ENCODE data around the gene AP1S2. TPM values are rescaled to one million over a fixed set of nuclear protein-coding genes. Genes with fewer than 3 reads are reported as not detected.
A peak's percentile ranks its signal among the peaks of the same experiment; 100 is the strongest.
"Not testable (repeated sequence)": the region's sequence is repeated elsewhere in the genome, so short reads cannot be mapped to it uniquely, and the experiment has no call there.

AP1S2 gene
- total and polyA plus RNA-seq, 10 of the 15 experiments (the other 5 are each of a cell fraction or from before 2014, with no cell fraction given): 25.6 to 105 (median 50.7) TPM

GRCh38 chrX:15834053-15834452, 20.6 kb downstream of the AP1S2 start:
- peak; percentile 38; the same call in 2 of the 3 replicates for ATAC-seq
- H3K27ac ChIP-seq (ENCODE audit: control insufficient read depth, insufficient read depth): no peak overlapping the region
- POLR2A ChIA-PET: no interaction called here
- H3K4me2 ChIP-seq (ENCODE audit: control insufficient read depth, insufficient read depth): no peak overlapping the region
- no peaks in the 10 kb centered on the region for H3K4me1 ChIP-seq (ENCODE audit: control insufficient read depth, insufficient read depth, low read length)
- CTCF ChIA-PET: interaction anchor here (0.7 to 1.2 kb wide), 3 partner anchors 9 to 342 kb away, joined by 3 to 4 read pairs (median 3); no protein-coding TSS in a partner anchor
- no peak overlapping the region for H3K9ac ChIP-seq (ENCODE audit: control insufficient read depth, insufficient read depth, low read length)
- no peak for FAIRE-seq
- RAD21 ChIA-PET (ENCODE audit: unreplicated experiment): interaction anchor here (0.9 to 1.4 kb wide), 2 partner anchors 15 to 17 kb away, joined by 3 to 5 read pairs; no protein-coding TSS in a partner anchor
- BruUV-seq (replicated peaks): no TSS peak
- H2AFZ ChIP-seq (ENCODE audit: control insufficient read depth, low read depth, low read length): no peak overlapping the region
- SMC1A ChIA-PET (ENCODE audit: uncharacterized antibody, unreplicated experiment): interaction anchor here (0.6 to 1.2 kb wide), 2 partner anchors 11 to 44 kb away, joined by 3 read pairs; no protein-coding TSS in a partner anchor
- no peak overlapping the region for H3K4me3 ChIP-seq
- no peaks in the 10 kb centered on the region for H4K20me1 ChIP-seq (ENCODE audit: control insufficient read depth, insufficient read depth)
- no peaks in the 10 kb centered on the region for H3K9me3 ChIP-seq (replicated peaks; ENCODE audit: control insufficient read depth, insufficient read depth, low read length)
- no peaks in the 10 kb centered on the region; a peak in 2 of 4 replicates for H3K36me3 ChIP-seq (ENCODE audit: control insufficient read depth in 2 of 2, insufficient read depth in 2 of 2, low read length in 1 of 2)
- H3K27me3 ChIP-seq (replicated peaks in 1 of 2; ENCODE audit: control insufficient read depth in 2 of 2, insufficient read depth in 2 of 2, low read length in 1 of 2): no peaks in the 10 kb centered on the region
- H3K79me2 ChIP-seq (ENCODE audit: control insufficient read depth, insufficient read depth, low read length): no peaks in the 10 kb centered on the region
- in situ Hi-C loops (cut with MboI): no loop called here
- TF ChIP-seq SPI1 (IDR thresholded peaks at IDR 0.05; ENCODE audit: borderline replicate concordance, insufficient read depth, low read depth, low read length) (peak; percentile 64; the same call in 1 of the 2 replicates), RB1 (IDR thresholded peaks at IDR 0.05; ENCODE audit: borderline replicate concordance) (no peak), ELK1 (IDR thresholded peaks at IDR 0.05; ENCODE audit: low read depth, low read length) (no peak), ATF7 (IDR thresholded peaks at IDR 0.05; ENCODE audit: low read depth) (peak; percentile 61; the same call in 1 of the 2 replicates)
- DNase-seq (ENCODE audit: low read depth, low spot score): no peak
- WGBS (ENCODE audit: insufficient coverage, insufficient replicate concordance, low lambda C conversion rate, missing lambda C conversion rate): 67% methylated on average over 3 of the region's 3 CpGs
- intact Hi-C loops (cut with micrococcal nuclease; ENCODE audit: unreplicated experiment): no loop called here

GRCh38 chrX:15831347-15831746, 23.3 kb downstream of the AP1S2 start:
- in situ Hi-C loops (cut with MboI); H4K20me1 ChIP-seq (ENCODE audit: control insufficient read depth, insufficient read depth); H2AFZ ChIP-seq (ENCODE audit: control insufficient read depth, low read depth, low read length); H3K4me1 ChIP-seq (ENCODE audit: control insufficient read depth, insufficient read depth, low read length); RAD21 ChIA-PET (ENCODE audit: unreplicated experiment); POLR2A ChIA-PET; H3K79me2 ChIP-seq (ENCODE audit: control insufficient read depth, insufficient read depth, low read length); intact Hi-C loops (cut with micrococcal nuclease; ENCODE audit: unreplicated experiment); DNase-seq (ENCODE audit: low read depth, low spot score); H3K36me3 ChIP-seq (ENCODE audit: control insufficient read depth in 2 of 2, insufficient read depth in 2 of 2, low read length in 1 of 2); H3K4me2 ChIP-seq (ENCODE audit: control insufficient read depth, insufficient read depth); H3K27ac ChIP-seq (ENCODE audit: control insufficient read depth, insufficient read depth); SMC1A ChIA-PET (ENCODE audit: uncharacterized antibody, unreplicated experiment); CTCF ChIA-PET; BruUV-seq (replicated peaks); H3K27me3 ChIP-seq (replicated peaks in 1 of 2; ENCODE audit: control insufficient read depth in 2 of 2, insufficient read depth in 2 of 2, low read length in 1 of 2); ATAC-seq; H3K9me3 ChIP-seq (replicated peaks; ENCODE audit: control insufficient read depth, insufficient read depth, low read length); H3K9ac ChIP-seq (ENCODE audit: control insufficient read depth, insufficient read depth, low read length); H3K4me3 ChIP-seq: not testable (repeated sequence)
- FAIRE-seq: peak; percentile 61
- WGBS (ENCODE audit: insufficient coverage, insufficient replicate concordance, low lambda C conversion rate, missing lambda C conversion rate): no CpG with 5 or more reads among the region's 2 CpGs

Measured in GM12878 (cell line).